Endodermal cell (in vitro differentiated cells): ENCODE results near the gene MLKL. TPM values are rescaled to one million over a fixed set of nuclear protein-coding genes. Genes with fewer than 3 reads are reported as not detected.

Experiments
- DNase-seq: peaks from one replicate; pipeline ENCODE4 v3.0.0-alpha.2; 2017
- H3K27ac ChIP-seq: 2 replicates; pipeline ENCODE4 v1.5.1; 2013; ENCODE audit warnings: mild to moderate bottlenecking, low read depth, low read length, moderate library complexity
- H3K27me3 ChIP-seq: 2 replicates; pipeline ENCODE4 v1.6.1; 2013; ENCODE audit warnings: mild to moderate bottlenecking, low read length, moderate library complexity; ENCODE audit not compliant: insufficient read depth, control insufficient read depth, poor library complexity, severe bottlenecking
- H3K36me3 ChIP-seq: 2 replicates; pipeline ENCODE4 v1.7.0; 2013; ENCODE audit warnings: mild to moderate bottlenecking, low read length, moderate library complexity; ENCODE audit not compliant: control insufficient read depth, insufficient read depth
- H3K4me1 ChIP-seq: one replicate; pipeline ENCODE4 v1.7.0; 2013; ENCODE audit warnings: low read length; ENCODE audit not compliant: control insufficient read depth, insufficient read depth
- H3K4me3 ChIP-seq: 2 replicates; pipeline ENCODE4 v1.5.1; 2013; ENCODE audit warnings: mild to moderate bottlenecking, low read length, moderate library complexity
- H3K9ac ChIP-seq: 2 replicates; pipeline ENCODE4 v1.6.1; 2013; ENCODE audit warnings: mild to moderate bottlenecking, low read length, moderate library complexity; ENCODE audit not compliant: poor library complexity, severe bottlenecking; ENCODE audit errors: extremely low read depth
- H3K9me3 ChIP-seq: 2 replicates; pipeline ENCODE4 v1.6.1; 2013; ENCODE audit warnings: mild to moderate bottlenecking, low read length, moderate library complexity; ENCODE audit not compliant: control insufficient read depth
- H3K27ac Mint-ChIP-seq: 2 replicates; pipeline ENCODE4 v1.8.0; 2020; ENCODE audit warnings: mixed read lengths
- H3K27me3 Mint-ChIP-seq: 2 replicates; pipeline ENCODE4 v1.8.0; 2021; ENCODE audit warnings: mild to moderate bottlenecking, mixed read lengths; ENCODE audit not compliant: insufficient read depth
- H3K36me3 Mint-ChIP-seq: 2 replicates; pipeline ENCODE4 v1.8.0; 2020; ENCODE audit warnings: low read depth, mixed read lengths
- H3K4me1 Mint-ChIP-seq: 2 replicates; pipeline ENCODE4 v1.8.0; 2020; ENCODE audit warnings: mixed read lengths
- H3K4me3 Mint-ChIP-seq: 2 replicates; pipeline ENCODE4 v1.8.0; 2020; ENCODE audit warnings: mild to moderate bottlenecking, moderate library complexity, mixed read lengths
- H3K9me3 Mint-ChIP-seq: 2 replicates; pipeline ENCODE4 v1.8.0; 2020; ENCODE audit warnings: mild to moderate bottlenecking, mixed read lengths
- WGBS, 2 experiments: methylation state at CpG; one replicate each; pipeline versions ENCODE4 v1.1.5 to v1.1.7; 2013; ENCODE audit warnings: missing lambda C conversion rate in 2 of 2, mixed read lengths in 1 of 2; ENCODE audit not compliant: insufficient coverage in 1 of 2, insufficient read length in 1 of 2; 5-methylcytosine and 5-hydroxymethylcytosine counted together
- total RNA-seq, 2 donors: library from RNA; stranded (reverse); fragmentation: NEBNext Ultra II Directional in 1 of 2; extraction: Animal tissue kit (Norgen Biotek cat#: 25700) in 1 of 2; gene quantifications; 2 replicates in 1 of 2; 3 replicates in 1 of 2; pipeline ENCODE4 v1.2.1, GENCODE V29; 2021
- TF ChIP-seq, protein P1 (sequence below): fragments of 200-600 bp; sonication (generic); conservative IDR thresholded peaks from 2 replicates; pipeline ENCODE4 v1.5.0; 2021; ENCODE audit warnings: antibody characterized with exemption, mild to moderate bottlenecking

MLKL gene
- total RNA-seq, 2 donors from 2014 or later = 0.22 to 1.3 TPM

DNA sequence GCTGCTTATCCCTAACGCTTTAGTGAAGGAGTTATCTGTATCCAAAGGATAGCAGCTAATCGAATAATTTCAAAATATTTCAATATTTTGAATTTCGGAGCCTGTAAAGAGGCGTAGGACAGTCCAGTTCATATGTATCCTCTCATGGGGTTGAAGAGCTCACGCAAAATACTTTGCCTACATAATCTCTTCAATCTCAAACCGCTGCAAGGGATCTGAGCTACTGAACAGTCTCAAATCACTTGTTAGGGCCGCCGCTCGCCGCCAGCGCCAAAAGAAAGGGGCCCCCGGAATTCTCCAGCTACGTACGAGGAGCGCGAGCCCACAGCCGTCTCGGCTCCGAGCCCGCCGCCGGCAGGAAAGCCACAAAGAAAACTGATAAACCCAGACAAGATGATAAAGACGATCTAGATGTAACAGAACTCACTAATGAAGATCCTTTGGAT is 33.4 kb downstream of the MLKL start:
- peak overlapping the region; percentile 96 for H3K27ac Mint-ChIP-seq
- Histone ChIP-seq H3K36me3 (peaks cover 33% of the 10 kb centered on the region), H3K4me1 (no peaks in the 10 kb centered on the region), H3K4me3 (peak overlapping the region; percentile 95), H3K27me3 (no peaks in the 10 kb centered on the region), H3K9me3 (no peaks in the 10 kb centered on the region), H3K9ac (peak overlapping the region; percentile 70), H3K27ac (peak overlapping the region; percentile 74)
- 11 to 17% methylated on average over 11 to 23 of the region's 23 CpGs for WGBS, 2 experiments
- peak overlapping the region; percentile 82 for H3K4me3 Mint-ChIP-seq
- peaks cover 9% of the 10 kb centered on the region for H3K4me1 Mint-ChIP-seq
- TF ChIP-seq, protein P1, sequence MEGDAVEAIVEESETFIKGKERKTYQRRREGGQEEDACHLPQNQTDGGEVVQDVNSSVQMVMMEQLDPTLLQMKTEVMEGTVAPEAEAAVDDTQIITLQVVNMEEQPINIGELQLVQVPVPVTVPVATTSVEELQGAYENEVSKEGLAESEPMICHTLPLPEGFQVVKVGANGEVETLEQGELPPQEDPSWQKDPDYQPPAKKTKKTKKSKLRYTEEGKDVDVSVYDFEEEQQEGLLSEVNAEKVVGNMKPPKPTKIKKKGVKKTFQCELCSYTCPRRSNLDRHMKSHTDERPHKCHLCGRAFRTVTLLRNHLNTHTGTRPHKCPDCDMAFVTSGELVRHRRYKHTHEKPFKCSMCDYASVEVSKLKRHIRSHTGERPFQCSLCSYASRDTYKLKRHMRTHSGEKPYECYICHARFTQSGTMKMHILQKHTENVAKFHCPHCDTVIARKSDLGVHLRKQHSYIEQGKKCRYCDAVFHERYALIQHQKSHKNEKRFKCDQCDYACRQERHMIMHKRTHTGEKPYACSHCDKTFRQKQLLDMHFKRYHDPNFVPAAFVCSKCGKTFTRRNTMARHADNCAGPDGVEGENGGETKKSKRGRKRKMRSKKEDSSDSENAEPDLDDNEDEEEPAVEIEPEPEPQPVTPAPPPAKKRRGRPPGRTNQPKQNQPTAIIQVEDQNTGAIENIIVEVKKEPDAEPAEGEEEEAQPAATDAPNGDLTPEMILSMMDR = no peak
- no peaks in the 10 kb centered on the region for H3K9me3 Mint-ChIP-seq
- peak; percentile 81 for DNase-seq
- H3K36me3 Mint-ChIP-seq = peaks cover 30% of the 10 kb centered on the region
- H3K27me3 Mint-ChIP-seq = no peaks in the 10 kb centered on the region

DNA sequence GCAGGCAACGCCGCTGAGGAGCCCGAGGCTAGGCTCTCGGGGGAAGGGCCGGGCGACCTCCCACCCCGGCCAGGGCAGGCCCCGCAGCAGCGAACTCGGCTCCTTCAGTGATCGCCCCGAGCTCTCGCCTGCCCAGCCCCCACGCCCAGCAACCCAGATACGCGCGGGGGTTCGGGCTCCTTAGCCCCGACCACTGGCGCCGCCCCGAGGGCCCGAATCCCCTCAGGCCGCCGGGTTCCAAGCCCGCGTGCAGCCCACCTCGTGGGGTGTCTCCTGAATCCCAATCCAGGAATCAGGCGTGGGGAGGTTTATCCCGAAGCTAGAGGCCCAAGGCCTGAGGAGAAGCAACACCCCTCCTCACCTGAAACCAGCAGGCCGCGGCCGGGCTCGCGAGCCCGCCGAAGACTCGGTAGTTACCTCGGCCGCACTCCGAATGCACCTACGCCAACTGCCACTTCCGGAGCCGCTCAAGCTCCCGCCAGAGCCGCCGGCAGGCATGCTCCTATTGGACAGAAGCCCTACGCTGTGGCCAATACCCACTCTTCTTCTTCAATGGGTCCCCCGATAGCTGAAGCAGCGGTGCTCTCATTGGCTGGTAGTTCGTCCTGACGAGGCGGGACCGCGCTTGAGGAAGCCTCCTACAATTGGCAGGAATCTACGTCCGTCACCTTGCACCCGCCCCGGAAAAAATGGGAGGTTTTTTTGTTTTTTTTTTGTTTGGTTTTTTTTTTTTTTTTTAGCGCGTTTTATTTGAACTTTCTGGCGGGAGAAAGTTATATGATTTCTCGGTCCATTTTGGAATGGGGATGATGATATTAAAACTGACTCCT is 34.0 kb downstream of the MLKL start, which contains the start of gene RFWD3:
Gene RFWD3, minus strand, starts transcription at position 453 of the 830 bp plus-strand sequence. CDS start 5,428 bp downstream, outside the sequence.
- DNase-seq = peak; percentile 98
- H3K36me3 Mint-ChIP-seq = peaks cover 36% of the 10 kb centered on the region
- H3K4me3 Mint-ChIP-seq = peak within 1 kb of the TSS; percentile 82
- H3K9me3 ChIP-seq = no peaks in the 10 kb centered on the region
- H3K4me3 ChIP-seq = peak within 1 kb of the TSS; percentile 95
- H3K9ac ChIP-seq = peak within 1 kb of the TSS; percentile 92
- TF ChIP-seq, protein P1 = no peak
- no peaks in the 10 kb centered on the region for H3K27me3 Mint-ChIP-seq
- H3K4me1 Mint-ChIP-seq = peaks cover 9% of the 10 kb centered on the region
- 0% methylated on average over 3 to 62 of the region's 63 CpGs for WGBS, 2 experiments
- no peaks in the 10 kb centered on the region for H3K4me1 ChIP-seq
- peaks cover 40% of the 10 kb centered on the region for H3K36me3 ChIP-seq
- peak within 1 kb of the TSS; percentile 96 for H3K27ac Mint-ChIP-seq
- no peaks in the 10 kb centered on the region for H3K27me3 ChIP-seq
- H3K27ac ChIP-seq = peak within 1 kb of the TSS; percentile 74
- H3K9me3 Mint-ChIP-seq = no peaks in the 10 kb centered on the region

DNA sequence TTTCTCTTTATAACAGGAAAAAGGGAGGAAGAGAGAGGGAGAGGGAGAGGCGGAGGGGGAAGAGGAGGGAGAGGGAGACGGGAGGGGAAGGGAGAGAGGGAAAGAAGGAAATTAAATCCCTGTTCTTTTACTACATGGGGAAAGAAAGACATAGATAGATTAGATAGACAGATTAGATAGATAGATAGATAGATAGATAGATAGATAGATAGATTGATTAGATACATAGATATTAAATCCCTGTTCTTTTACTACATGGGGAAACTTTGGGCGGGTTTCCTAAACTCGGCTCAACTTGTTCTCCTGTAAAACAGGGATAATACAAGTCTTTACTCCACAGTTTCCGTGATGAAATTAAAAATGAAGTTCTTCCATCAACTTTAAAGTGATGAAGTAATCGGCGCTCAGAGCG is 34.6 kb downstream of the MLKL start:
- WGBS, 2 experiments = 13 to 40% methylated on average over 2 to 8 of the region's 8 CpGs
- no peak overlapping the region for H3K27ac ChIP-seq
- H3K36me3 Mint-ChIP-seq = peaks cover 40% of the 10 kb centered on the region

More for the DNA sequence above, 34.6 kb downstream of the MLKL start:
- Histone ChIP-seq H3K9ac (peak overlapping the region; percentile 92), H3K36me3 (peaks cover 46% of the 10 kb centered on the region), H3K27me3 (no peaks in the 10 kb centered on the region), H3K4me1 (no peaks in the 10 kb centered on the region), H3K4me3 (peak overlapping the region; percentile 95), H3K9me3 (no peaks in the 10 kb centered on the region)
- H3K9me3 Mint-ChIP-seq = no peaks in the 10 kb centered on the region
- TF ChIP-seq, protein P1 = no peak
- peak overlapping the region; percentile 21 for H3K27ac Mint-ChIP-seq
- no peak for DNase-seq
- peak overlapping the region; percentile 82 for H3K4me3 Mint-ChIP-seq
- no peaks in the 10 kb centered on the region for H3K27me3 Mint-ChIP-seq
- peaks cover 9% of the 10 kb centered on the region for H3K4me1 Mint-ChIP-seq
